Right lobe of liver (tissue), 6 donors: ENCODE data around the gene LCN1. TPM values are rescaled to one million over a fixed set of nuclear protein-coding genes. Genes with fewer than 3 reads are reported as not detected.

Experiments used
- ATAC-seq, 4 donors: fragments of 200-7000 bp; cut with Tn5 transposase; one replicate each; pipeline ENCODE4 v1.9.1; 2020; ENCODE audit warnings: mild to moderate bottlenecking in 4 of 4, moderate library complexity in 4 of 4
- DNase-seq, 3 donors: peaks; one replicate each; pipeline ENCODE4 v3.0.0-alpha.2; 2020
- H3K27ac ChIP-seq, 3 donors: fragments of 200-600 bp; one replicate each; pipeline ENCODE4 v1.8.0; 2022
- H3K27me3 ChIP-seq, 2 donors: fragments of 200-600 bp; one replicate each; pipeline ENCODE4 v1.8.0; 2022
- H3K36me3 ChIP-seq, 4 donors: fragments of 200-600 bp; sonication (generic) in 1 of 4; one replicate each; pipeline versions ENCODE4 v1.5.1 to v1.8.0; 2017 to 2022; ENCODE audit warnings: control low read depth in 1 of 4
- H3K4me1 ChIP-seq, 4 donors: fragments of 200-600 bp; sonication (generic) in 1 of 4; one replicate each; pipeline versions ENCODE4 v1.5.1 to v1.8.0; 2017 to 2022; ENCODE audit warnings: control low read depth in 1 of 4
- H3K4me3 ChIP-seq, 3 donors: fragments of 200-600 bp; one replicate each; pipeline ENCODE4 v1.8.0; 2022
- H3K9me3 ChIP-seq, 4 donors: fragments of 200-600 bp; sonication (generic) in 1 of 4; one replicate each; pipeline versions ENCODE4 v1.5.1 to v1.8.0; 2017 to 2022; ENCODE audit warnings: control low read depth in 1 of 4
- POLR2A ChIP-seq: fragments of 450-650 bp; IDR thresholded peaks from one replicate; pipeline ENCODE4 v1.6.1; 2017; ENCODE audit warnings: antibody characterized with exemption, mild to moderate bottlenecking
- WGBS: methylation state at CpG from one replicate; pipeline ENCODE4 v1.1.6; 2018; ENCODE audit warnings: low coverage, low lambda C conversion rate; ENCODE audit not compliant: insufficient coverage; ENCODE audit errors: missing lambda C conversion rate; 5-methylcytosine and 5-hydroxymethylcytosine counted together
- intact Hi-C, 2 donors: fragments of 100-400 bp; cut with DNase I; formaldehyde crosslinking; loops; one replicate each; pipeline versions ENCODE4 v1.11.2 to v1.14.1; 2022
- total RNA-seq, 6 experiments: library from RNA; depleted of rRNA in 2 of 6; stranded (reverse); fragments of >200 nt in 2 of 6; fragmentation: NEBNext Ultra II Directional in 3 of 6; extraction: Animal tissue kit (Norgen Biotek cat#: 25700) in 3 of 6; gene quantifications; one replicate each; pipeline versions ENCODE4 v1.1.0 to v1.2.4, GENCODE V29; 2016 to 2023
- TF ChIP-seq, protein P1 (sequence below), 4 donors: fragments of 200-600 bp in 3 of 4; fragments of 450-650 bp in 1 of 4; IDR thresholded peaks; one replicate each; pipeline versions ENCODE4 v1.5.1 to v1.8.0; 2016 to 2022; ENCODE audit warnings: antibody characterized with exemption in 4 of 4, mild to moderate bottlenecking in 2 of 4
- donor health status: DM: no; HTN: yes; CAD: no.
- donor health status: DM: no; HTN: no; CAD: no.
- donor health status: DM: no; HTN: no; CAD: no.
- donor health status: DM: no; HTN: yes; CAD: no.
- donor health status: DM: no; HTN: yes; CAD: no.

The LCN1 gene
- total RNA-seq, 6 experiments from 2014 or later: not detected

DNA sequence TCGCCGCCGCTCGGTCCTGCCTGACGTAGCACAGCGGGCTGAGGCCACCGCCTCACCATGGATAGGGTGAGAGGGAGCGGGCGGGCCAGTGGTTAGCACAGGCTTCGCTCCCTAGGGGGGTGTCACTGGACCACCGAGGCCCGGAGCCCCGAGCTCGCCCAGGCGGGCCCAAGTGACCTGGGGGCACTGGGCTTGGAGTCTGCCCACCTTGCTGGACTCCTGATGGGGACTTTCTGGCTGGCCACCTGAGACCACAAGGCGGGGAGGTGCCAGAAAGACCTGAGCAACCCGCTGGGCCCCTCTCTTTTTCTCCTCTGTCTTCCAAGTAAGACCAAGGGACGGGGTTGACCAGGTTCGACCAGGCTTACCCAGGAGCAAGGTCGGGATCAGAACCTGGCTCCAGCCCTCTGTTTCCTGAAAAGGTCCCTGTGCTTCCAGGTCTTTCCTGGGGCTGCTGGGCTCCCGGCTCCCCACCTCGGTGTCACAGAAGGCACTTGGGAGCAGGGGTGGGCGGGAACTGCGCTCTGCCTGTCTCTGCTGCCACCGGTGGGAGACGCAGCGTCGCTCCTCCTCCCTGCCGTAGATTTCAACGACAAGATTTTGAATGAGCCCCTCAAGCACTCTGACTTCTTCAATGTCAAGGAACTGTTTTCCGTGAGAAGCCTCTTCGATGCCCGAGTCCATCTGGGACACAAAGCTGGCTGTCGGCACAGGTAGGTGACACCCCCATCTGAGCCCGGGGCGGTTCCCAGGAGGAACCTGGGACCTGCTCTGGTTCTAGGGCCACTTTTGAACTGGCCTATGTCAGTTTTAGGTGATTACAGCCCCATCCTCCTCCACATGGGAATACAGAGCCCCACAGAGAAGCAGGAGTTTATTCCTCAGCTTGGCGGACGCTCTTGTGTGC lies 19.7 kb upstream of the LCN1 start:
- TF ChIP-seq POLR2A: no peak
- TF ChIP-seq, protein P1, sequence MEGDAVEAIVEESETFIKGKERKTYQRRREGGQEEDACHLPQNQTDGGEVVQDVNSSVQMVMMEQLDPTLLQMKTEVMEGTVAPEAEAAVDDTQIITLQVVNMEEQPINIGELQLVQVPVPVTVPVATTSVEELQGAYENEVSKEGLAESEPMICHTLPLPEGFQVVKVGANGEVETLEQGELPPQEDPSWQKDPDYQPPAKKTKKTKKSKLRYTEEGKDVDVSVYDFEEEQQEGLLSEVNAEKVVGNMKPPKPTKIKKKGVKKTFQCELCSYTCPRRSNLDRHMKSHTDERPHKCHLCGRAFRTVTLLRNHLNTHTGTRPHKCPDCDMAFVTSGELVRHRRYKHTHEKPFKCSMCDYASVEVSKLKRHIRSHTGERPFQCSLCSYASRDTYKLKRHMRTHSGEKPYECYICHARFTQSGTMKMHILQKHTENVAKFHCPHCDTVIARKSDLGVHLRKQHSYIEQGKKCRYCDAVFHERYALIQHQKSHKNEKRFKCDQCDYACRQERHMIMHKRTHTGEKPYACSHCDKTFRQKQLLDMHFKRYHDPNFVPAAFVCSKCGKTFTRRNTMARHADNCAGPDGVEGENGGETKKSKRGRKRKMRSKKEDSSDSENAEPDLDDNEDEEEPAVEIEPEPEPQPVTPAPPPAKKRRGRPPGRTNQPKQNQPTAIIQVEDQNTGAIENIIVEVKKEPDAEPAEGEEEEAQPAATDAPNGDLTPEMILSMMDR (IDR thresholded peaks at IDR 0.05): no peak
- peaks cover 0 to 14% (median 3%) of the 10 kb centered on the region in 4 donors for H3K4me1 ChIP-seq
- ATAC-seq: no peak
- H3K27ac ChIP-seq: peak overlapping the region in 2 of 3 donors; percentile 60 to 66
- intact Hi-C loops: no loop called here
- peaks cover 0 to 14% (median 8%) of the 10 kb centered on the region in 4 donors for H3K36me3 ChIP-seq
- peak in 1 of 3 donors; percentile 46 for DNase-seq
- H3K4me3 ChIP-seq: peak overlapping the region; percentile 93 to 97 (median 95)
- 25% methylated on average over 8 of the region's 38 CpGs for WGBS
- H3K9me3 ChIP-seq: no peaks in the 10 kb centered on the region
- no peaks in the 10 kb centered on the region for H3K27me3 ChIP-seq

DNA sequence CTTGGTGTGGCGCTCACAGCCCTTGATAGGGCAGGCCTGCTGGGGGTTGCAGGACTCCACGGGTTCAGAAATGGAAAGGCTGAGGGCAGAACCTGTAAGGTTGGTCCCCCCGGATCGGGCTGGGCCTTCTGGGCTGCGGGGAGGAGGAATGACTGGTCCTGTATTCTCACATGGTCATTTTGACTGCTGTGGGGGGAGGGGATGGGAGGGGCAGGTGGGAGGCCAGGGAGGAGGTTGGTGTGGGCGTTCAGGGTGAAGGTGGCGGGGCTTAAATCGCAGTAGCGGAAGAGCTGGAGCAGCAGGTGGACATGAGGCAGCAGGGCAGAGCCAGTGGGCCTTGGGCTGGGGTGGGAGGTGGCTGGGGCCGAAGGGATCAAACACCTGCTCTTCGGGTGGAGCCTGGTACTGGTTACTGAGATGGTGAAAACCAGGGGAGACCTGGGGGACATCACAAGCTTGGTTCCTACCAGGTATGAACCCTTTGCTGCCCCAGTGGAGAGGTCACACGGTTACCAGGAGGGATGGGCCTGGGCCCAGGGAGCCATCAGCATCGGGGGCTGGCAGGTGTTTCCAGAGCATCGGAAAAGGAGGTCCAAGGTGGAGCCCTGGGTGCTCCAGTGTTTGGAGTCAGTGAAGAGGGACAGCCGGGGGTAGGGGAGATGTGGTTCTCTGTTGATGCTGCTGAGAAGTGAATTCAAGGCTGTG lies 18.9 kb upstream of the LCN1 start:
- H3K9me3 ChIP-seq: no peaks in the 10 kb centered on the region
- no peaks in the 10 kb centered on the region for H3K27me3 ChIP-seq
- H3K27ac ChIP-seq: no peak overlapping the region
- peaks cover 0 to 14% (median 8%) of the 10 kb centered on the region in 4 donors for H3K36me3 ChIP-seq
- WGBS: 95% methylated on average over 8 of the region's 15 CpGs
- H3K4me3 ChIP-seq: no peak overlapping the region
- no peak for ATAC-seq
- DNase-seq: peak in 2 of 3 donors; percentile 42 to 44
- H3K4me1 ChIP-seq: peaks cover 0 to 14% (median 3%) of the 10 kb centered on the region in 4 donors
- TF ChIP-seq, protein P1 (IDR thresholded peaks at IDR 0.05): no peak
- TF ChIP-seq POLR2A: no peak
- intact Hi-C loops: no loop called here

DNA sequence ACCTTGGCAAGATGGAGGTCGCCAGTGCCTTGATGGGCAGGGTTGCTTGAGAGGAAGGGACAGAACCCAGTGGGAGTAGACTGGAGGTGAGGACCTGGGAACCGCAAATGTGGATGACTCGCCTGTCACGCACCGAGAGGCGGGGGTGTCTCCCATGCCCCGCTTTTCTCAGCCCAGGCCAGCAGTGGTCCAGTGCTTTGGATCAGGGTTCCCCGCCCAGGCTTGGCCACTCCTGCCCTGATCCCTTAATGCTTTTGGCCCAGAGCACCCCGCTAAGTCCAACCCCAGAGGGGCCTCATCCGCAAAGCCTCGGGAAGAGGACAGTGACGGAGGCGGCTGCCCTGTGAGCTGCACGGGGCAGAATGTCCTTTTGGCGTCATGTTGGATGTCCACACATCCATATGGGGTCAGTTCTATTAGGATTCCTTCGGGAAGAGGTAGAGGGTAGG lies 18.3 kb upstream of the LCN1 start:
- Histone ChIP-seq H3K27ac (no peak overlapping the region), H3K4me1 (peaks cover 0 to 14% (median 3%) of the 10 kb centered on the region in 4 donors), H3K27me3 (no peaks in the 10 kb centered on the region), H3K36me3 (peaks cover 0 to 14% (median 8%) of the 10 kb centered on the region in 4 donors), H3K4me3 (no peak overlapping the region), H3K9me3 (no peaks in the 10 kb centered on the region)
- no peak for TF ChIP-seq POLR2A
- TF ChIP-seq, protein P1 (IDR thresholded peaks at IDR 0.05): no peak
- WGBS: 91% methylated on average over 8 of the region's 16 CpGs
- DNase-seq (peak in 2 of 3 donors; percentile 39 to 53), ATAC-seq (no peak)
- intact Hi-C loops: no loop called here

DNA sequence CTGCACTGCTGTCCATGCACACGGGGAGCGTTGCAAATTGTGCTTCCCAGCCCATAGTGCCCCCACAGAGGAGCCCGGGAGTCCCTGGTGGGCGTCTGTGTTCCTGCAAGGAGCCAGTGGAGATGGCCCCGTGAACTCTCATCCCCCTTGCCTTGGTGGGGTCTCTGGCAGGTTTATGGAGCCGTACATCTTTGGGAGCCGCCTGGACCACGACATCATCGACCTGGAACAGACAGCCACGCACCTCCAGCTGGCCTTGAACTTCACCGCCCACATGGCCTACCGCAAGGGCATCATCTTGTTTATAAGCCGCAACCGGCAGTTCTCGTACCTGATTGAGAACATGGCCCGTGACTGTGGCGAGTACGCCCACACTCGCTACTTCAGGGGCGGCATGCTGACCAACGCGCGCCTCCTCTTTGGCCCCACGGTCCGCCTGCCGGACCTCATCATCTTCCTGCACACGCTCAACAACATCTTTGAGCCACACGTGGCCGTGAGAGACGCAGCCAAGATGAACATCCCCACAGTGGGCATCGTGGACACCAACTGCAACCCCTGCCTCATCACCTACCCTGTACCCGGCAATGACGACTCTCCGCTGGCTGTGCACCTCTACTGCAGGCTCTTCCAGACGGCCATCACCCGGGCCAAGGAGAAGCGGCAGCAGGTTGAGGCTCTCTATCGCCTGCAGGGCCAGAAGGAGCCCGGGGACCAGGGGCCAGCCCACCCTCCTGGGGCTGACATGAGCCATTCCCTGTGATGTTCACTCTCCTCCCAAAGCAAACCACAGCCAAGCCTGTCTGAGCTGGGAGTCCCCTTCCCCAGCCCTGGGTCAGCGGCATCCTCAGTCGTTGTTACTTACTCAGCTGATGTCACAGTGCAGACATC lies 17.6 kb upstream of the LCN1 start:
- Histone ChIP-seq H3K27ac (no peak overlapping the region), H3K9me3 (no peaks in the 10 kb centered on the region), H3K4me3 (no peak overlapping the region), H3K36me3 (peaks cover 0 to 14% (median 8%) of the 10 kb centered on the region in 4 donors), H3K4me1 (peaks cover 0 to 14% (median 3%) of the 10 kb centered on the region in 4 donors), H3K27me3 (no peaks in the 10 kb centered on the region)
- DNase-seq (peak; percentile 14 to 43 (median 43)), ATAC-seq (no peak)
- intact Hi-C loops: no loop called here
- 94% methylated on average over 12 of the region's 41 CpGs for WGBS
- no peak for TF ChIP-seq POLR2A
- TF ChIP-seq, protein P1 (IDR thresholded peaks at IDR 0.05): no peak
